HepG2 (cell line): ENCODE measurements around the gene GLRA1. TPM values are rescaled to one million over a fixed set of nuclear protein-coding genes. Genes with fewer than 3 reads are reported as not detected.

Source experiments
- CBX5 ChIP-seq: sonication (generic); formaldehyde crosslinking; IDR thresholded peaks from 2 replicates; pipeline ENCODE4 v1.4.0; 2020; ENCODE audit warnings: missing genetic modification reagents, borderline replicate concordance
- HDAC1 ChIP-seq: sonication (generic); formaldehyde crosslinking; IDR thresholded peaks from 2 replicates; pipeline ENCODE4 v1.5.1; 2020; ENCODE audit warnings: mild to moderate bottlenecking, missing genetic modification reagents
- MEIS2 ChIP-seq: sonication (generic); formaldehyde crosslinking; IDR thresholded peaks from 2 replicates; pipeline ENCODE4 v1.9.0; 2021; ENCODE audit warnings: mild to moderate bottlenecking, missing genetic modification reagents
- MIXL1 ChIP-seq: IDR thresholded peaks from 2 replicates; pipeline ENCODE4 v1.6.1; 2016
- SNRNP70 ChIP-seq: fragments of 200-400 bp; formaldehyde crosslinking; IDR thresholded peaks from 2 replicates; pipeline ENCODE4 v1.6.1; 2017; ENCODE audit warnings: mild to moderate bottlenecking, low read depth, low read length, moderate library complexity
- ZFP36L1 ChIP-seq: sonication (generic); formaldehyde crosslinking; IDR thresholded peaks from 2 replicates; pipeline ENCODE4 v1.8.0; 2022; ENCODE audit warnings: mild to moderate bottlenecking, missing genetic modification reagents, moderate library complexity
- ZNF407 ChIP-seq: sonication (generic); formaldehyde crosslinking; IDR thresholded peaks from one replicate; pipeline ENCODE4 v1.5.1; 2020; ENCODE audit warnings: mild to moderate bottlenecking, missing genetic modification reagents; ENCODE audit errors: not compliant biosample characterization
- polyA plus RNA-seq, 8 experiments: library from polyadenylated mRNA; depleted of rRNA in 3 of 8; stranded (reverse) in 7 of 8; unstranded in 1 of 8; fragments of >200 nt; fragmentation: Illumina TruSeq in 4 of 8; extraction: Trizol in 4 of 8; gene quantifications; 2 replicates each; pipeline versions ENCODE4 v1.2.1 to v1.2.3, GENCODE V29; 2011 to 2016; ENCODE audit warnings: low read depth in 4 of 8, missing spikeins in 1 of 8, mixed read lengths in 1 of 8; ENCODE audit not compliant: insufficient read depth in 1 of 8
- total RNA-seq, 5 experiments: library from RNA; depleted of rRNA; stranded (reverse); fragments of >200 nt; fragmentation: Illumina TruSeq; extraction: Trizol; gene quantifications; 2 replicates each; pipeline ENCODE4 v1.2.3, GENCODE V29; 2016; ENCODE audit warnings: low read depth in 1 of 5
- TF ChIP-seq, protein P1 (sequence below), 2 experiments: IDR thresholded peaks; 2 replicates each; pipeline ENCODE4 v1.6.1; 2011 to 2012; ENCODE audit warnings: low read length in 2 of 2, borderline replicate concordance in 1 of 2, low read depth in 1 of 2, mild to moderate bottlenecking in 1 of 2, moderate library complexity in 1 of 2

The GLRA1 gene
- total and polyA plus RNA-seq, 2 of the 13 experiments (the other 11 are each of a cell fraction or from before 2014, with no cell fraction given), result not detected

- no peak for TF ChIP-seq ZNF407
- TF ChIP-seq, protein P1, sequence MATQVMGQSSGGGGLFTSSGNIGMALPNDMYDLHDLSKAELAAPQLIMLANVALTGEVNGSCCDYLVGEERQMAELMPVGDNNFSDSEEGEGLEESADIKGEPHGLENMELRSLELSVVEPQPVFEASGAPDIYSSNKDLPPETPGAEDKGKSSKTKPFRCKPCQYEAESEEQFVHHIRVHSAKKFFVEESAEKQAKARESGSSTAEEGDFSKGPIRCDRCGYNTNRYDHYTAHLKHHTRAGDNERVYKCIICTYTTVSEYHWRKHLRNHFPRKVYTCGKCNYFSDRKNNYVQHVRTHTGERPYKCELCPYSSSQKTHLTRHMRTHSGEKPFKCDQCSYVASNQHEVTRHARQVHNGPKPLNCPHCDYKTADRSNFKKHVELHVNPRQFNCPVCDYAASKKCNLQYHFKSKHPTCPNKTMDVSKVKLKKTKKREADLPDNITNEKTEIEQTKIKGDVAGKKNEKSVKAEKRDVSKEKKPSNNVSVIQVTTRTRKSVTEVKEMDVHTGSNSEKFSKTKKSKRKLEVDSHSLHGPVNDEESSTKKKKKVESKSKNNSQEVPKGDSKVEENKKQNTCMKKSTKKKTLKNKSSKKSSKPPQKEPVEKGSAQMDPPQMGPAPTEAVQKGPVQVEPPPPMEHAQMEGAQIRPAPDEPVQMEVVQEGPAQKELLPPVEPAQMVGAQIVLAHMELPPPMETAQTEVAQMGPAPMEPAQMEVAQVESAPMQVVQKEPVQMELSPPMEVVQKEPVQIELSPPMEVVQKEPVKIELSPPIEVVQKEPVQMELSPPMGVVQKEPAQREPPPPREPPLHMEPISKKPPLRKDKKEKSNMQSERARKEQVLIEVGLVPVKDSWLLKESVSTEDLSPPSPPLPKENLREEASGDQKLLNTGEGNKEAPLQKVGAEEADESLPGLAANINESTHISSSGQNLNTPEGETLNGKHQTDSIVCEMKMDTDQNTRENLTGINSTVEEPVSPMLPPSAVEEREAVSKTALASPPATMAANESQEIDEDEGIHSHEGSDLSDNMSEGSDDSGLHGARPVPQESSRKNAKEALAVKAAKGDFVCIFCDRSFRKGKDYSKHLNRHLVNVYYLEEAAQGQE (IDR thresholded peaks at IDR 0.05; ENCODE audit: borderline replicate concordance in 1 of 2, low read depth in 1 of 2, low read length in 2 of 2), result 0 out of 4 replicates have a peak, but pooled peaks of 1 of the 2 experiments have one; percentile 26
- TF ChIP-seq MEIS2, result peak; percentile 66; the same call in 1 of the 2 replicates
- no peak for TF ChIP-seq CBX5 (CRISPR knock-in tag)
- TF ChIP-seq HDAC1, result peak; percentile 86
- peak; percentile 37; the same call in 1 of the 2 replicates for TF ChIP-seq ZFP36L1 (CRISPR knock-in tag)
- peak; percentile 87 for TF ChIP-seq MIXL1 (CRISPR knock-in tag)
- no peak for TF ChIP-seq SNRNP70
- TF ChIP-seq, all 625 proteins: peak for 124
Observed at GRCh38 chr5:151819830-151820229, 104.8 kb downstream of the GLRA1 start (continued).
